Measurements from ENCODE around the gene PRIM1.
"Not testable (repeated sequence)": the region's sequence is repeated elsewhere in the genome, so short reads cannot be mapped to it uniquely, and the experiment has no call there.

Gene PRIM1

DNA sequence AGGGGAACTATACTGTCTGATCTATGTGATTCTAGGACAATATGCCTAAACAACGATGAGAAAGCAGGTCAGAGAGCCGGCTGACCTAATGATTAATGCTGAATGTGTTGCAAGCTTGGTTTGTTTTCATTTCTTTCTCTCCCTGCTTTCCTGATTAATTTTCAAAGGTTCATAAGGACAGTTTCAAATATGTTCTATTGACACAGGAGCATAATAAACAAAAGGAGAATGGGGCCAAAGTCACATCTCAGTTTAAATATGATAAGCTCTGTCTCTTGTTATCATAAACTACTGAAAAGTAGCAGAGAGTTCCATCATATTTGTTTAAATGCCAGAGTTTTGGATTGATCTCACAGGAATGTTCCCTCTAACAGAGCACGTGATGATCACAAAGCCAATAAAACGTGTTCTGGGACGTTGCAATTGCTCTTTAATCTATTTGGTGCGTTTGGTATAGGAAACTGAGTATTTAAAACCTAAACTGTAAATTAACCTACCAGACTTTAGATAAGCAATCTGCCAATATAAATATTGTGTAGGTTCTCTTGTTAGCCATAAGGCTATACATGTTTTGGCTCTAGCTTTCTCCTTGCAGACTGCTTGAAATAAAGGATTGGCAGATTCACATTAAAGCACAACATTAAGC is 7.3 kb upstream of the PRIM1 start:
- DNase-seq, result no peak

DNA sequence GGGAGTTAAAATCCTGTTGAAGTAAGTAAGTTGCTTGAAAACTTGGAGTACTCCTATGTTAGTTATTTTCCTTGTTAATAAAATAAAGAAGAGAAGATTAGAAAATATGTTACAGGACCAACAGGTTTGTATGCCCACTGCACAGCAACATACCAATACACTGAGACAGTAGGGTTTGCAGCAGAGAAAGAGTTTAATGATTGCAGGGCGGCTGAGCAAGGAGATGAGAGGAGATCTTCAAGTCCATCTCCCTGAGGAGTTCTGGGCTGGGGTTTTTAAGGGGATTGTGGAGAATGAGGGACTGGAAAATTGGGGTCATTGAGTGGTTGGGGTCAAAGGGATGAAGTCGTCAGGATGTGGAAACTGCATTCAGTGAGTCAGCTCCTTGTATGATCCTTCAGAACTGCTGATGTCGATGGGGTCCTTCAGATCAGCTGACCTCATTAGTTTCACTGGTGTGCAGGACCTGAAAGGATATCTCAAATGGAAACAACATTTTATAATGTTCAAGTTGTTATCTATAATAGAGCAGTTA is 6.7 kb upstream of the PRIM1 start:
- no peak for DNase-seq

DNA sequence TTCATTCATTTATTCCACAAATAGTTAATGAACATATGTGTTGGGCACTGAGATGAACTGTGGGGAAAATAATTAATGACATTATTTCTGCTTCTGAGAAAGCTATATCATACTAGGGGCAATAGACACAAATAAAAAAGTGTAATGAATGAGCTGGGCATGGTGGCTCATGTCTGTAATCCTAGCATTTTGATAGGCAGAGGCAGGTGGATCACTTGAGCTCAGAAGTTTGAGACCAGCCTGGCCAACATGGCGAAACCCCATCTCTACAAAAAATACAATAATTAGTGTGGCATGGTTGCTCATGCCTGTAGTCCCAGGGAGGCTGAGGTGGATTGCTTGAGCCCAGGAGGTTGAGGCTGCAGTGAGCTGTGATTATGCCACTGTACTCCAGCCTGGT is 5.8 kb upstream of the PRIM1 start:
- not testable (repeated sequence) for DNase-seq

- DNase-seq, result no peak
These were observed 1.4 kb upstream of the PRIM1 start for GRCh38 chr12:56753566-56753965.

DNA sequence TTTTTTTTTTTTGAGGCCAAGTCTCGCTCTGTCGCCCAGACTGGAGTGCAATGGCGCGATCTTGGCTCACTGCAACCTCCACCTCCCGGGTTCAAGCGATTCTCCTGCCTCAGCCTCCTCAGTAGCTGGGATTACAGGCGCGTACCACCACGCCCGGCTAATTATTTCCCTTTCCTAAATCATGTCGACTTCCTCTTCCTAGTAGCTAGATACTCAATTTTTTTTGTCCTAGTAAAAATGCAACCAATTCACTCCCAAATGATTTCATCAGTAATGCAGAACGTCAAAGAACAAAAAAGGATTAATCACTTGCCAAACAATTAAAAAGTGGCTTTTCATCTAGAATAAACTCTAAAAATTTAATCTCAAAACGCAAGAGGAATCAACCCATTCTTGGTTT is 1.5 kb downstream of the PRIM1 start:
- DNase-seq, result not testable (repeated sequence)

- no peak for DNase-seq
These were observed 2.3 kb downstream of the PRIM1 start for GRCh38 chr12:56749853-56750252.

DNA sequence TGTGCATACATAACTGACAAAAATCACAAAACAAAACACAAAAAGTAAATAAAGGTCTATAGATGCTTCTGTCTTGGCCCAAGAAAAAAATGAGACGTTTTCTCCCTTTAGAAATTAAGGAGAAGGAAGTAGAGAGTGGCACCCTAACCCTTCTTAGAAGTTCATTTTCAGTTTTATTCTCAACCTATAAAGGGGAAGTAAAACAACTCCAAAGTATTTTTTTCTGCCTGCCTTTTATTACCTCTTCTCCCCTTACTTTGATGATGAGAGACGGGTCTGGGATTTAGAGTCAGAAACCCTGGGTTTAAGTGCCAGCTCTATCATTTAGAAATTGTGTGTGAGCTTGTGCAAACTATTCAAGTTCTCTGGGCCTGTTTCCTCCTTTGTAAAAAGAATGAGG is 2.8 kb downstream of the PRIM1 start:
- DNase-seq, result no peak

DNA sequence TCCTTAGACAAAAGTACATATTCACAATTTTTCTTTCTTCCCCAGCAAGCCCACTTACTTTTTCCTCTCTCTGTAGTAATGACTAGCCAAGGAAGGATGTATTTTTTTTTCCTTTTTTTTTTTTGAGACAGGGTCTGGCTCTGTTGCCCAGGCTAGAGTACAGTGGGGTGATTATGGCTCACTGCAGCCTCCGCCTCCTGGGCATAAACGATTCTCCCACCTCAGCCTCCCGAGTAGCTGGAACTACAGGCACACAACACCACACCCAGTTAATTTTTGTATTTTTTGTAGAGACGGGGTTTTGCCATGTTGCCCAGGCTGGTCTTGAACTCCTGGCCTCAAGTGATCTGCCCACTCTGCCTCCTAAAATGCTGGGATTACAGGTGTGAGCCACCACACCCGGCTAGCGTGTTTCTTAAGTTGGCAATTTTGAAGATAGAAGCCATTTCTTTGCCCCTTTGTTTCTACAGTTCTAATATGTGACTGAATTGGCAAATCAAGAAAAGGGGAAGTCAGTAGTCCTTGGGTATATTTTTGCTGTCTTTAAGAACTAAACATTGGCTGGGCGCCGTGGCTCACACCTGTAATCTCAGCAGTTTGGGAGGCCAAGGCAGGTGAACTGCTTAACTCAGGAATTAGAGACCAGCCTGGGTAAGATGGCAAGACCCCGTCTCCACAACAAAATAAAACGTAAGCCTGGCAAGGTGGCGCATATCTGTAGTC is 23.8 kb downstream of the PRIM1 start:
- DNase-seq, result no peak

DNA sequence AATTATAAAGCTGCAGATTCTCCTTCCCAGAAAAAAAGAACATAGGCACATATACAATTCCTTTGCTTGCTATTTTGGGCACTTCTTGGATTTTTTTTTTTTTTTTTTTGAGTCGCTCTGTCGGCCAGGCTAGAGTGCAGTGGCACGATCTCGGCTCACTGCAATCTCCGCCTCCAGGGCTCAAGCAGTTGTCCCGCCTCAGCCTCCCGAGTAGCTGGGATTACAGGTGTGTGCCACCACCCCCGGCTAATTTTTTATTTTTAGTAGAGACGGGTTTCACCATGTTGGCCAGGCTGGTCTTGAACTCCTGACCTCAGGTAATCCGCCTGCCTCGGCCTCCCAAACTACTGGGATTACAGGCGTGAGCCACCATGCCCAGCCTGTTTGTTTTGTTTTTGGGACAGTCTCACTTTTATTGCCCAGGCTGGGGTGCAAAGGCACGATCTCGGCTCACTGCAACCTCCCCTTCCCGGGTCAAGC is 25.9 kb downstream of the PRIM1 start:
- DNase-seq, result not testable (repeated sequence)

DNA sequence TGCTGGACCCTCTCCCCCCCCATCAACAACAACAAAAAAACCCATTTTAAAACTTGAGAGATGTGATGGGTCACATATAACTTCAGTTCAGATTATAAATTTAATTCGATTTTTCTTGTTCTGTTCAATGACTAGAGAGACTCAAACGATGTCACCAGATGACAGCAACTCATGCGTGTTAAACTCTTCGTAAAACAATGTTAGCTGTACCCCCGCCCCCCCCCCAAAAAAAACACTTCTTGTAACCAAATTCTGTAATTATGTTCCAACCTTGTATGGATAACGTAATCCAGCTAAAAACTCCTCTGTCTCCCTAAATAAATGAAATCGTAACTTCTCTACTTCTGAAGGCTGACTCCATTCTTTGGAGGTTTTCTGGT is 26.4 kb downstream of the PRIM1 start:
- DNase-seq, result no peak

DNA sequence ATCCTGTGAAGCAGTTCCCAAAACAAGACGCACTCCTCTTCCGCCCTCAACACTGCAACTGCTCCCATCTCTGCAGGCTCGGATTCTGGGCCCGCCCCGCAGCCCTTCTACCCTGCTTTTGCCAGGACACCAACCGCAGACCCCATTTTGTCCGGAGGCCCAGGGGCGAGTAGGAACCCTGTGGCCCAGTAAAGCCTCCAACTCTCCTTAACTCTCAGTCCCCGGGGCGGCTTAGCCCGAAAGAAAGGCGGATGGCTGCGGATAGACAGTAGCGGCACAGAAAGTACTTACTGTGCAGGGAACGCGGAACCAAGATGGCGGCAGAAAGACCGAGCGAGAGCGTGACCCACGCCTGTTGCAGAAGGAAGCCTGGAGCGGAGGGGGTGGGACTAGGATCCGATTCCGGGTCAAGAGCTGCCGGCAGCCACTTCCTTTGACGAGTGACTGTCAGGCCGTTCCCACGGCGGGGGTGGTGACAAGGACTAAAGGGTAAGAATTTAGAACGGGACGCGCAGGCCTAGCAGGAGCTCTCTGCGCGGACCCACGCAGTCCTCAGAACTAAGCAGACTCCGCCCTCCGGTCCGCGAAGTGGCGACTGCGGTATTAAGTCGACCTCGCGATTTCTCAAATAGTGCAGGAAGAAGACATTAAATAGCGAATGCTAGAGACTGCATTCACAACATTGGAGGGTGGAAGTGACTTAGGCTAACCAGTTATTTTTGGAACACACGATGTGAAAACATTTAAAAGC is 27.0 kb downstream of the PRIM1 start, which contains the start of gene NACA:
Gene NACA (minus strand): TSS at position 328 of the 751 bp plus-strand sequence. CDS start 778 bp downstream, outside the sequence.
- peak; percentile 98 for DNase-seq

- no peak for DNase-seq
These were observed 27.5 kb downstream of the PRIM1 start for GRCh38 chr12:56724701-56724971.

DNA sequence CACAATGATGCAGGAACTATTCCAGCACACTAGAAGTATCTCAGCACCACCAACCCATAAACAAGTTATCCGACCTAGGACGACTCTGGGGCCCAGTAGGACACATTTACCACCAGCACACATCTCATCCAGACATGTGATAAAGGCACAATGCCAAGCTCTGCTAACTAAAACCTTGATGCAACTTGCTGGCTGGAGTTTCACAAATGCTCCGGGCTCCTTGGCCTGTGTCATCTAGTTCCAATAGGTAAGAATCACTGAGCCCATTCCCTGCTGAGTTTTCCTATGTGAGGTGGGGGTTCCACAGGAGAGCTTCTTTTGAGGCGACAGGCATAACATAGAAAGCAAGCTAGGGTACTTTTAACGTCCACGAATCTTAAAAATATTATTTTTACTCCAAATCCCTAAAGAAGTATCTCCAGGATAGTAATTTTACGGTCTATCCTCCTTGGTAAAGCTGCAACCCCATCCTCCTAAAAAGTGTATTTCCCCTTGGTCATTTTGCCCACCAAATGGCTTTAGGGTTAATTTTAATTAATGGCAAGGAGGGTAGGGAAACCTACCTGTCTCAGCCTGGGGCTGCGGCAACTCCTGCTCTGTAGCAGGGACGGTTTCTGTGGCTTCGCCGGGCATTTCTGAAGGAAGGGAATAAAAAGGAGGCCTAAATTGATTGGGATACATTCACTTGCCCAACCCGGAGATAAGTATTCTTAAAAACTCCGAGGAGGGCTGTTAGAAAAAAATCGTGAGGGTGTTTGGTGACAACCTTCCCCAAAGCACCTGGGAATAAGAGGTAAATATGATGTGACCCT is 28.0 kb downstream of the PRIM1 start:
- no peak for DNase-seq

GRCh38 chr12:56723352-56723751 is 28.8 kb downstream of the PRIM1 start:
- no peak for DNase-seq

- no peak for DNase-seq
These were observed 29.3 kb downstream of the PRIM1 start for GRCh38 chr12:56722832-56723231.

- no peak for DNase-seq
These were observed 30.4 kb downstream of the PRIM1 start for GRCh38 chr12:56721721-56722120.

DNA sequence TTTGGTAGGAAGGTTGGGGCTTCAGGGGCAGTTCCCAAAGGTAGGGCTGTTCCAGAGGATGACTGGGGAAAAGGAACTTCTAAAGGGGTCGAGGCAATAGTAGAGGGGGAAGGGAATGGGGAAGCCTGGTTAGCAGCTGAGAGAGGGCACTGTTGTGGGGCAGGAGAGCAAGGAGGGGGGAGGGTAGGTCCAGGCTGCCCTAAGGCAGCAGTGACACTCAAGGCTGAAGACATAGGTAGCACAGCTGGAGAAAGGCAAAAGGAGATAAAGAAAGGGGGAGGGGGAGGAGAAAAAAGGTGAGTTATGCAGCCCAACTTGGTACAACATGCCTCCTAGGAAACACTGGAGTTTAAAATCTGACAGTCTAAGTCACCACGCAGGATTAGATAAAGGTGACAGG is 30.9 kb downstream of the PRIM1 start:
- no peak for DNase-seq

GRCh38 chr12:56720731-56721151 is 31.4 kb downstream of the PRIM1 start:
- no peak for DNase-seq

DNA sequence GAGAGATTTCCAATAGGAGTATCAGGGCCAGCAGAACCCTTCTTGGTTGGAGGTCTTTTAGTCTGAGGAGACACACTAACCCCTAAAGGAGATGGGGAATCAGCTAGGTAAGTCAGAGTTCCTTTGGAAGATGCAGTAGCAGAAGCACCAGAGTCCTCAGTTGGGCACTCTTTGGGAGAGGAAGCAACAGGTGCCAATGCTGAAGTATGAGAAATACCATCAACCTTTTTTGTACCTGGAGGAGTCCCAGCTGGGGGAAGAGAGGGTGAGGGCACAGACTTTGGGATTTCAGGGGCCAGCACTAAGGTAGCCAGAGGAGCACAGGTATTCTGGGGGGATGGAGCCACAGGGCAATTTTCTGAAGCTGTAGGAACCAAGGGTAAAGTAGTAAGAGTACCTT is 33.1 kb downstream of the PRIM1 start:
- no peak for DNase-seq

DNA sequence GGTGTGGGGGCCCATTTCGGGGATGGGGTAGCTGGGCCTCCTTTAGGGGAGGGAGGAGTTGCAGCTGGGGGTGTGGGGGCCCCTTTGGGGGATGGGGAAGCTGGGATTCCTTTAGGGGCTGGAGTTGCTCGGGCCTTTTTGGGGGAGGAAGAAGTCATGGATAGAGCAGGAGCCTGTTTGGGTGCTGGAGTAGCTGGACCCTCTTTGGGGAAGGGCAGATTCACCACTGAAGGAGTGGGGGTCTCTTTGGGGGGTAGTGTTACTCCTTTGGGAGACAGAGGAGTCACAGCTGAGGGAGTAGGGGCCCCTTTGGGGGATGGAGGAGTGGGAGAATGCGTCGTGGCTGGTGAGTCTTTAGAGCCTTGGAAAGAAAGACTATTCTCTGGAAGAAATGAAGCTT is 33.5 kb downstream of the PRIM1 start:
- DNase-seq, result no peak

- DNase-seq, result no peak
These were observed 34.0 kb downstream of the PRIM1 start for GRCh38 chr12:56718149-56718548.

- DNase-seq, result no peak
These were observed 34.9 kb downstream of the PRIM1 start for GRCh38 chr12:56716933-56717880.
